HG03095 (cell line): Measurements from ENCODE around the gene DLK1.

Experiments
- ATAC-seq: cut with Tn5 transposase; IDR thresholded peaks from one replicate; pipeline ENCODE4 v1.9.1; 2021; ENCODE audit warnings: moderate library complexity; ENCODE audit not compliant: unreplicated experiment

DLK1 gene

DNA sequence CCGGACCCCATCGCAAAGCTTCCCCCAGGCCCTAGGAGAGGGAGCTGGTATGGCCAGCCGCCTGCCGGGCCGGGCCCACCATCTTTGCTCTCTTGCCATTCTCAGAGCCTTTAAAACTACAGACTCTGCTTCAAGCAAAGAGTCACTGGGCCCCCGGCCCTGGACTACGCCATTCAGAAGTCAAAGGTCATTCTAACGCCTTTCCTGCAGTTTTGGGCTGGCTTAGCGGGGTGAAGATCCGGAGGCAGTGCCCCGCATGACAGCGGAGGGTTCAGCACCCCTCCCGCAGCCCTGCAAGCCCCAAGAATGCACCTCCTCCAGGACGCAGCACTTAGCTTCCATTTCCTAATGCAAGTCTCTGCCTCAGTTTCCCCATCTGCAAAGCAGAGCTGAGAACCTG, 61.0 kb downstream of the DLK1 start:
- no peak for ATAC-seq
